ENCODE measurements around the gene PHC3. TPM values are rescaled to one million over a fixed set of nuclear protein-coding genes. Genes with fewer than 3 reads are reported as not detected.
A peak's percentile ranks its signal among the peaks of the same experiment; 100 is the strongest.
"Not testable (repeated sequence)": the region's sequence is repeated elsewhere in the genome, so short reads cannot be mapped to it uniquely, and the experiment has no call there.

Gene PHC3
- total RNA-seq, 2 donors from 2014 or later = 22.9 to 27.5 TPM

DNA sequence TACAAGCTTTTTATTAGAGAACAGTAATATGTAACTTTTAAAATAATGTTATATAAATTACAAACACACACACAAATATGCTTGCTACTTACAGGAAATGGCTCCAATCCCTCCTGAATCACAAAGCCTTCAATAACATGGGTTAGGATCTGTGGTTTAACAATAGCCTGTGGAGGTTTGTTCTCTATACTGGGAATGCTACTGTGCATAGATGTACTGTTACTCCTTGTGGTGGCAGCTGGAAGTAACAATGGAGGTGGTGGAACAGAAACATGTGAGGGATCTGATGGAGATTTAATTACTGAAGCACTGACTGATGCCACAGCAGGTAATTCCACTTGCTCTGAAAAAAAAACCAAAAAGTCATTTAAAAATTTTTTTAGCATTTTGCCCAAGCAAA, 64.4 kb downstream of the PHC3 start:
- Mint-ChIP-seq H3K4me1 (no peaks in the 10 kb centered on the region), H3K9me3 (no peaks in the 10 kb centered on the region), H3K27me3 (ENCODE audit: insufficient read depth) (no peaks in the 10 kb centered on the region), H3K27ac (no peak overlapping the region), H3K36me3 (ENCODE audit: low read depth) (peaks cover 52% of the 10 kb centered on the region), H3K4me3 (no peak overlapping the region)
- Histone ChIP-seq H3K27ac (ENCODE audit: low read depth, low read length) (no peak overlapping the region), H3K9me3 (ENCODE audit: control insufficient read depth, low read length) (no peaks in the 10 kb centered on the region), H3K36me3 (ENCODE audit: control insufficient read depth, insufficient read depth, low read length) (peaks cover 60% of the 10 kb centered on the region), H3K27me3 (ENCODE audit: control insufficient read depth, insufficient read depth, low read length, poor library complexity, severe bottlenecking) (no peaks in the 10 kb centered on the region), H3K4me1 (ENCODE audit: control insufficient read depth, insufficient read depth, low read length) (no peaks in the 10 kb centered on the region), H3K9ac (ENCODE audit: extremely low read depth, low read length, poor library complexity, severe bottlenecking) (no peak overlapping the region), H3K4me3 (ENCODE audit: low read length) (no peak overlapping the region)
- TF ChIP-seq, protein P1, sequence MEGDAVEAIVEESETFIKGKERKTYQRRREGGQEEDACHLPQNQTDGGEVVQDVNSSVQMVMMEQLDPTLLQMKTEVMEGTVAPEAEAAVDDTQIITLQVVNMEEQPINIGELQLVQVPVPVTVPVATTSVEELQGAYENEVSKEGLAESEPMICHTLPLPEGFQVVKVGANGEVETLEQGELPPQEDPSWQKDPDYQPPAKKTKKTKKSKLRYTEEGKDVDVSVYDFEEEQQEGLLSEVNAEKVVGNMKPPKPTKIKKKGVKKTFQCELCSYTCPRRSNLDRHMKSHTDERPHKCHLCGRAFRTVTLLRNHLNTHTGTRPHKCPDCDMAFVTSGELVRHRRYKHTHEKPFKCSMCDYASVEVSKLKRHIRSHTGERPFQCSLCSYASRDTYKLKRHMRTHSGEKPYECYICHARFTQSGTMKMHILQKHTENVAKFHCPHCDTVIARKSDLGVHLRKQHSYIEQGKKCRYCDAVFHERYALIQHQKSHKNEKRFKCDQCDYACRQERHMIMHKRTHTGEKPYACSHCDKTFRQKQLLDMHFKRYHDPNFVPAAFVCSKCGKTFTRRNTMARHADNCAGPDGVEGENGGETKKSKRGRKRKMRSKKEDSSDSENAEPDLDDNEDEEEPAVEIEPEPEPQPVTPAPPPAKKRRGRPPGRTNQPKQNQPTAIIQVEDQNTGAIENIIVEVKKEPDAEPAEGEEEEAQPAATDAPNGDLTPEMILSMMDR (conservative IDR thresholded peaks at IDR 0.05) = peak; percentile 67
- DNase-seq = peak; percentile 52

DNA sequence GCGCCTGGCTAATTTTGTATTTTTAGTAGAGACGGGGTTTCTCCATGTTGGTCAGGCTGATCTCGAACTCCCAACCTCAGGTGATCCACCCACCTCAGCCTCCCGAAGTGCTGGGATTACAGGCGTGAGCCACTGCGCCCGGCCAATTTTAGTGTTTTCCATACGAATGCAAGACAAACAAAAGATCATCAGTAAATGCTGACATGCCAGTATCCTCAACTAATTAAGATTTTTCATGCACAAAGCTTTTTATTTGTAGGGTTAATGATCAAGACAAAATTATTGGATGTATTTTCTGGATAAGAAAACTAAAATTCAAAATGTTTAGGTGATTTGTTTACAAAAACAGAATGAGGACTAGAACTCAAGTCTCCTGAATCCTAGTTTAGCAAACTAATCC, 67.4 kb downstream of the PHC3 start:
- not testable (repeated sequence) for H3K27me3 Mint-ChIP-seq (ENCODE audit: insufficient read depth); H3K4me1 ChIP-seq (ENCODE audit: control insufficient read depth, insufficient read depth, low read length); H3K4me1 Mint-ChIP-seq; H3K9ac ChIP-seq (ENCODE audit: extremely low read depth, low read length, poor library complexity, severe bottlenecking); H3K9me3 Mint-ChIP-seq; H3K4me3 Mint-ChIP-seq; H3K27ac Mint-ChIP-seq; DNase-seq; H3K9me3 ChIP-seq (ENCODE audit: control insufficient read depth, low read length); H3K4me3 ChIP-seq (ENCODE audit: low read length); H3K27me3 ChIP-seq (ENCODE audit: control insufficient read depth, insufficient read depth, low read length, poor library complexity, severe bottlenecking); H3K27ac ChIP-seq (ENCODE audit: low read depth, low read length)
- H3K36me3 ChIP-seq (ENCODE audit: control insufficient read depth, insufficient read depth, low read length) = peaks cover 48% of the 10 kb centered on the region
- 80 to 90% methylated on average over 2 to 8 of the region's 8 CpGs for WGBS, 2 experiments (ENCODE audit: insufficient coverage in 1 of 2, insufficient read length in 1 of 2)
- H3K36me3 Mint-ChIP-seq (ENCODE audit: low read depth) = peaks cover 42% of the 10 kb centered on the region

DNA sequence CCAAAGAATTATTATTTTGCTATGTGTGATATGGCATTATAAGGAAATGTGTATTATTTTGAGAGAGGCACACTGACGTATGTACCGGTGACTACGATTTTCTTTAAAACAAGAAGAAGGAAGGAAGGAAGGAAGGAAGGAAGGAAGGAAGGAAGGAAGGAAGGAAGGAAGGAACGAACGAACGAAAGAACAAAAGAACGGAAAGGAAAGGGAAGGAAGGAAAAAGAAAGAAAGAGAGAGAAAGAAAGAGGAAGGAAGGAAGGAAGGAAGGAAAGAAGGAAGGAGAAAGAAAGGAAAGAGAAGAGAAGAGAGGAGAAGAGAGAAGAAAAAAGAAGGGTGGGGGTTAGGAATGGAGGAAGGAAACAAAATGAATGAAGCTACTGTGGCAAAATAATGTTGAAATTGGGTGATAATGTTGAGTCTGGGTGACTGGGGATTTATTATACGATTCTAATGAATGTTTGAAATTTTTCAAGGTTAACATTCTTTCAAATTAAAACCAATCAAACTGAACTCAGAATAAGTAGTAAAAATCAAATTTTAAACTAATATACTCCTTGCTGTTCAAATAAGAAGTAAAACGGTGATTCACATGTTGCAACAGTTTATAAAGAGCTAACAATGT, 70.3 kb downstream of the PHC3 start:
- TF ChIP-seq, protein P1 (conservative IDR thresholded peaks at IDR 0.05) = no peak

More for the DNA sequence above, 70.3 kb downstream of the PHC3 start:
- Mint-ChIP-seq H3K27me3 (ENCODE audit: insufficient read depth) (no peaks in the 10 kb centered on the region), H3K4me1 (no peaks in the 10 kb centered on the region), H3K9me3 (no peaks in the 10 kb centered on the region), H3K4me3 (no peak overlapping the region), H3K27ac (no peak overlapping the region), H3K36me3 (ENCODE audit: low read depth) (peaks cover 32% of the 10 kb centered on the region)
- no peak for DNase-seq
- H3K27me3 ChIP-seq (ENCODE audit: control insufficient read depth, insufficient read depth, low read length, poor library complexity, severe bottlenecking) = no peaks in the 10 kb centered on the region
- H3K36me3 ChIP-seq (ENCODE audit: control insufficient read depth, insufficient read depth, low read length) = peaks cover 33% of the 10 kb centered on the region
- no peak overlapping the region for H3K4me3 ChIP-seq (ENCODE audit: low read length)
- H3K27ac ChIP-seq (ENCODE audit: low read depth, low read length) = no peak overlapping the region
- H3K9ac ChIP-seq (ENCODE audit: extremely low read depth, low read length, poor library complexity, severe bottlenecking) = no peak overlapping the region
- H3K9me3 ChIP-seq (ENCODE audit: control insufficient read depth, low read length) = no peaks in the 10 kb centered on the region
- WGBS, 2 experiments (ENCODE audit: insufficient coverage in 1 of 2, insufficient read length in 1 of 2) = 94 to 98% methylated on average over 8 to 9 of the region's 9 CpGs
- no peaks in the 10 kb centered on the region for H3K4me1 ChIP-seq (ENCODE audit: control insufficient read depth, insufficient read depth, low read length)
